NB4 (cell line): ENCODE results near the gene LYST.

Experiments
- DNase-seq: peaks from one replicate; pipeline ENCODE4 v3.0.0; 2010; ENCODE audit warnings: low read depth
- H3K4me3 ChIP-seq: one replicate; pipeline ENCODE4 v1.5.1; 2011; ENCODE audit warnings: mild to moderate bottlenecking, low read depth, low read length, moderate library complexity
- MYC ChIP-seq: IDR thresholded peaks from 2 replicates; pipeline ENCODE4 v1.6.1; 2011; ENCODE audit warnings: low read depth, low read length
- POLR2A ChIP-seq: IDR thresholded peaks from 2 replicates; pipeline ENCODE4 v1.6.1; 2011; ENCODE audit warnings: mild to moderate bottlenecking; ENCODE audit not compliant: insufficient read length; ENCODE audit errors: extremely low read depth
- TF ChIP-seq, protein P1 (sequence below): IDR thresholded peaks from 2 replicates; pipeline ENCODE4 v1.6.1; 2011; ENCODE audit warnings: low read depth, low read length
- TF ChIP-seq, protein P2 (sequence below): IDR thresholded peaks from one replicate; pipeline ENCODE4 v1.5.1; 2012; ENCODE audit warnings: low read depth, low read length

LYST gene

DNA sequence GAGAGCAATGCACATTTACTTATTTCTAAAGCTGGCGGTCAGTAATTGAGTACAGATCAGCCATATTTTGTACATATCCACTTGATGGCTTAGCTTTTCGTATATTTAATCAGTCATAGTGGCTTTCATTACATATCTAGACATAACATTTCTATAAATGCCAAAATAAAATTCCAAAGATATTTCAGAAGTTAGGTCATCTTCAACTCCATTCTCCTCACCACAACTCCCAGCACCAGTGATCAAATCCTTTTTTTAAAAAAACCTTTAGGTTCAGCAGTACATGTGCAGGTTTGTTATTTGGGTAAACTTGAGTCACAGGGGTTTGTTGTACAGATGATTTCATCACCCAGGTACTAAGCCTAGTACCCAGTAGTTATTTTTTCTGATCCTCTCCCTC lies 163.2 kb downstream of the LYST start:
- H3K4me3 ChIP-seq = no peak overlapping the region
- TF ChIP-seq MYC (no peak), POLR2A (no peak)
- TF ChIP-seq, protein P1, sequence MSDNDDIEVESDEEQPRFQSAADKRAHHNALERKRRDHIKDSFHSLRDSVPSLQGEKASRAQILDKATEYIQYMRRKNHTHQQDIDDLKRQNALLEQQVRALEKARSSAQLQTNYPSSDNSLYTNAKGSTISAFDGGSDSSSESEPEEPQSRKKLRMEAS = no peak
- TF ChIP-seq, protein P2, sequence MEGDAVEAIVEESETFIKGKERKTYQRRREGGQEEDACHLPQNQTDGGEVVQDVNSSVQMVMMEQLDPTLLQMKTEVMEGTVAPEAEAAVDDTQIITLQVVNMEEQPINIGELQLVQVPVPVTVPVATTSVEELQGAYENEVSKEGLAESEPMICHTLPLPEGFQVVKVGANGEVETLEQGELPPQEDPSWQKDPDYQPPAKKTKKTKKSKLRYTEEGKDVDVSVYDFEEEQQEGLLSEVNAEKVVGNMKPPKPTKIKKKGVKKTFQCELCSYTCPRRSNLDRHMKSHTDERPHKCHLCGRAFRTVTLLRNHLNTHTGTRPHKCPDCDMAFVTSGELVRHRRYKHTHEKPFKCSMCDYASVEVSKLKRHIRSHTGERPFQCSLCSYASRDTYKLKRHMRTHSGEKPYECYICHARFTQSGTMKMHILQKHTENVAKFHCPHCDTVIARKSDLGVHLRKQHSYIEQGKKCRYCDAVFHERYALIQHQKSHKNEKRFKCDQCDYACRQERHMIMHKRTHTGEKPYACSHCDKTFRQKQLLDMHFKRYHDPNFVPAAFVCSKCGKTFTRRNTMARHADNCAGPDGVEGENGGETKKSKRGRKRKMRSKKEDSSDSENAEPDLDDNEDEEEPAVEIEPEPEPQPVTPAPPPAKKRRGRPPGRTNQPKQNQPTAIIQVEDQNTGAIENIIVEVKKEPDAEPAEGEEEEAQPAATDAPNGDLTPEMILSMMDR = no peak
- DNase-seq = no peak

DNA sequence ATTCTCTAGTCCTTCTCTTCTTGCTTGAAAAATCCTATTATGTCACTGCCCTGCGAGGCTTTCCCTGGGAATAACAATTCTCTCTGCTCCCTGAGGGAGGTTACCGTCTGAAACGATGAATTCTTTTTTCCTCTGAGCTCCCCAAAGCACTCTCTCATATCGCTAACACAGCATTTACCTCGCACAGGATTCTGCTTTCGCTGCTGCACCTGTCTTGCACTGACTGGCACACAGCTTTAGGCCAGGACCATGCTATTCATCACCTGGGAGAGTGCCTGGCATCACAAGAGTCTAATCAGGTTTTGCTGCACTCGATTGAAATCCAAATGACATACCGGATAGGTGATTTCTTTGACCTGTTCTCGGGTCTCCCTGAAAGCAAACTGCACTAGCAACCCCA lies 164.3 kb downstream of the LYST start:
- H3K4me3 ChIP-seq = no peak overlapping the region
- DNase-seq = no peak
- TF ChIP-seq POLR2A = no peak
- TF ChIP-seq MYC = no peak
- TF ChIP-seq, protein P2 = no peak
- TF ChIP-seq, protein P1 = no peak

DNA sequence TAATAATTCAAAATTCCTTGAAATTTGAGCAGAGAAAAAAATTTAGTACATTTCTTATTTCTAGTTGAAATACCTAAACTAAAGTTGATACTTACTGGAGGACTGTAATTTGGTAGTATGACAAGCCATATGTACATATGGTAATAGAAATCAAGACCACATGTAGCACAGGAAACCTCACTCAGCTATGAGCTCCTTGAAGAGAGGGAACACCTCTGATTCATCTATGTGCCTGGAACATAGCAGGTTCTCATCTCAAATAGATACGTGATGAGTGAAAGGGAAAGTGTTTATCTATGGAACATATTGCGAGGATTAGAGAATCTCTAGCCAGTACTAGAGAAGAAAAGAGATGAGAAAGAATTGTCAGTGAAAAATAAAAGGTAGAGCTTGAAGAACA lies 169.2 kb downstream of the LYST start:
- TF ChIP-seq, protein P1 = no peak
- TF ChIP-seq MYC (no peak), POLR2A (no peak)
- TF ChIP-seq, protein P2 = no peak
- H3K4me3 ChIP-seq = no peak overlapping the region
- DNase-seq = no peak

DNA sequence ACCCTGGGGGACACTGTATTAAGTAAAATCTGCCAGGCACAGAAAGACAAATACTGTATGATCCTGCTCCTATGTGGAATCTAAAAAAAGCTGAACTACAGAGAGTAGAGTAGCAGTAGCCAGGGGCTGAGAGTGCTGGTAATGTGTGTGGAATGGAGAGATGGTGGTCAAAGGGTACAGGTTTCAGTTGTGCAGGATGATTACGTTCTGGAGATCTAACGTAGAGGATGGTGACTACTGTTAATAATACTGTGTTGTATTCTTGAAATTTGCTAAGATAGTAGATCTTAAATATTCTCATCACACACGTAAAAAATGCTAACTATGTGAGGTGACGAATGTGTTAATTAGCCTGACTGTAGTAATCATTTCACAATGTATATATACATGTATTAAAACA lies 177.3 kb downstream of the LYST start:
- H3K4me3 ChIP-seq = no peak overlapping the region
- DNase-seq = no peak
- TF ChIP-seq, protein P2 = no peak
- TF ChIP-seq, protein P1 = no peak
- TF ChIP-seq MYC (no peak), POLR2A (no peak)

DNA sequence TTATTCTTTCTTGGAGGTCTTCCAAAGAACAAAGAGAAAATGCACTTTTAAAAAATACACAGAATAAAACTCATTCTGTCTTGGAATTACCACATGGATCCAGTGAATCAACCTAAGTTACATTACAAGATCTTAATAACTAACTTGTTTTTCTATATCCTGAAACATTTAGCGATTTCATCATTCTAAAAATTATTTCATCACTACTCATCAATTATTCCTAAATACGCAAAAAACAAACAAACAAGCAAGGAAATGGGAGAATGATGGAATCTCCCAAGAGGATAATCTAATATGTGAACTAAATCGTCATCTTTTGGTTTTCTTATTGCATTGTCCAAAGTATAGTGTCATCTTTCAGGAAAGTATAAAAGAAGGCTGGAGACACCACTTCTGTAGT lies 178.6 kb downstream of the LYST start:
- H3K4me3 ChIP-seq = no peak overlapping the region
- DNase-seq = no peak
- TF ChIP-seq, protein P2 = no peak
- TF ChIP-seq, protein P1 = no peak
- TF ChIP-seq POLR2A (no peak), MYC (no peak)

DNA sequence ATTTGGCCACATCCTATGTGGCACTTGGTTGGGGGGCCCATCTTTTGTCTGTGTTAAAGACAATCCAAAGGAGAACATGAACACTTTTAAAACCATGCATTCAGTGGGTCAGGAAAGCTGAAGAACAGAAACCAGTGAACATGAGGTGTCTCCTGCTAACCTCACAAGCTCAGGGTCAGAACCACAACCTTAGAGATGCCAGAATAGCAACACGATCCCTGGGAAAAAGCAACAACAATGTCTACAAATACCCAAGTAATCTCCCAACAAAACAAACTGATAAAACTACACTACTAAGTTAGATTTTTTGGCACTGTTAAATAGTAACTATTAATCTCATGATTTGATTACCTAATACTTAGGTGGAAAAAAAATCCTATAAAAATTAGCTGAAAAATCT lies 183.1 kb downstream of the LYST start:
- DNase-seq = no peak
- H3K4me3 ChIP-seq = no peak overlapping the region
- no peak for TF ChIP-seq MYC
- TF ChIP-seq, protein P1 = no peak
- no peak for TF ChIP-seq POLR2A
- TF ChIP-seq, protein P2 = no peak
